Measurements from ENCODE around the gene ACAA2.

ACAA2 gene

DNA sequence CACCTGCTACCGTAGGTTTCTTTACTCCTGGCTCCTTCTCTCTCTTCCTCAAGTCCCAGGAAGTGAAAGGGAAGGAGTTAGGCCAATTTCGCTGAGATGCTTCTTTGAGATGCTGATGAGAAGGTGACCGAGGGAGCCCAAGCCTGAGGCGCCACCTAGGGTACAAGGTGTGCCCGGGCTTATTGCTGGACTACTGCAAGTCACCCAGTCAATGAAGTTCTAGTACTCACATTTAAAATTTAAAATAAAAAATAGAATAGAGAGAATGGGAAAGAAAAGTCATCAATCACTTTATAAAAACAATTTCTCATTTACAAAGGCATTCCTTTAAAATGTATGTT, 45.3 kb downstream of the ACAA2 start:
- DNase-seq (ENCODE audit: low read depth) = peak; percentile 59
- TF ChIP-seq, protein P1, sequence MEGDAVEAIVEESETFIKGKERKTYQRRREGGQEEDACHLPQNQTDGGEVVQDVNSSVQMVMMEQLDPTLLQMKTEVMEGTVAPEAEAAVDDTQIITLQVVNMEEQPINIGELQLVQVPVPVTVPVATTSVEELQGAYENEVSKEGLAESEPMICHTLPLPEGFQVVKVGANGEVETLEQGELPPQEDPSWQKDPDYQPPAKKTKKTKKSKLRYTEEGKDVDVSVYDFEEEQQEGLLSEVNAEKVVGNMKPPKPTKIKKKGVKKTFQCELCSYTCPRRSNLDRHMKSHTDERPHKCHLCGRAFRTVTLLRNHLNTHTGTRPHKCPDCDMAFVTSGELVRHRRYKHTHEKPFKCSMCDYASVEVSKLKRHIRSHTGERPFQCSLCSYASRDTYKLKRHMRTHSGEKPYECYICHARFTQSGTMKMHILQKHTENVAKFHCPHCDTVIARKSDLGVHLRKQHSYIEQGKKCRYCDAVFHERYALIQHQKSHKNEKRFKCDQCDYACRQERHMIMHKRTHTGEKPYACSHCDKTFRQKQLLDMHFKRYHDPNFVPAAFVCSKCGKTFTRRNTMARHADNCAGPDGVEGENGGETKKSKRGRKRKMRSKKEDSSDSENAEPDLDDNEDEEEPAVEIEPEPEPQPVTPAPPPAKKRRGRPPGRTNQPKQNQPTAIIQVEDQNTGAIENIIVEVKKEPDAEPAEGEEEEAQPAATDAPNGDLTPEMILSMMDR (IDR thresholded peaks at IDR 0.05; ENCODE audit: low read depth, low read length, missing control alignments) = peak; percentile 94
- H3K4me3 ChIP-seq (ENCODE audit: low read depth, low read length) = no peak overlapping the region
- in situ Hi-C loops (cut with HindIII; ENCODE audit: low sequenced_read_pairs) = no loop called here

- no peak for DNase-seq (ENCODE audit: low read depth)
- no peak overlapping the region for H3K4me3 ChIP-seq (ENCODE audit: low read depth, low read length)
- TF ChIP-seq, protein P1 (IDR thresholded peaks at IDR 0.05; ENCODE audit: low read depth, low read length, missing control alignments) = no peak
- in situ Hi-C loops (cut with HindIII; ENCODE audit: low sequenced_read_pairs) = no loop called here
Observed at GRCh38 chr18:49767111-49768050, 46.0 kb downstream of the ACAA2 start.

DNA sequence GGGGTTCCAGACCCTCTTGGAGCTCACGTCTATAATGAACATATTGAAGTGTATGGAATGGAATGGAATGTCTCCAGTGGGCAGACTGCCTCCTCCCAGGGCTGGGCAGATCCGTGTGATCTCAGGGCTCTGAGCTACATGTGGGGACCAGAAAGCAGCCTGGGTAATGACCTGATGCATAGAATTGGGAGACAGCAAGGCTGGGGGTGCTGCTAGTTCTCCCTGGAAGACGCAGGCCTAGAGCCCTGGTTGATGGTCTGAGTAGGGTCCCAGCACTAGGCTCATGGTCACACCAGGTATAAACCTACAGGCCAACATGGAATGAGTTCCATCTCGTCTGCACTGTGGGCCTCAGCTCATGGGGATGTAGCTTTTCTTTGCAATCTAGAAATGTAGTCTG, 46.7 kb downstream of the ACAA2 start:
- TF ChIP-seq, protein P1 (IDR thresholded peaks at IDR 0.05; ENCODE audit: low read depth, low read length, missing control alignments) = no peak
- in situ Hi-C loops (cut with HindIII; ENCODE audit: low sequenced_read_pairs) = no loop called here
- H3K4me3 ChIP-seq (ENCODE audit: low read depth, low read length) = no peak overlapping the region
- no peak for DNase-seq (ENCODE audit: low read depth)

DNA sequence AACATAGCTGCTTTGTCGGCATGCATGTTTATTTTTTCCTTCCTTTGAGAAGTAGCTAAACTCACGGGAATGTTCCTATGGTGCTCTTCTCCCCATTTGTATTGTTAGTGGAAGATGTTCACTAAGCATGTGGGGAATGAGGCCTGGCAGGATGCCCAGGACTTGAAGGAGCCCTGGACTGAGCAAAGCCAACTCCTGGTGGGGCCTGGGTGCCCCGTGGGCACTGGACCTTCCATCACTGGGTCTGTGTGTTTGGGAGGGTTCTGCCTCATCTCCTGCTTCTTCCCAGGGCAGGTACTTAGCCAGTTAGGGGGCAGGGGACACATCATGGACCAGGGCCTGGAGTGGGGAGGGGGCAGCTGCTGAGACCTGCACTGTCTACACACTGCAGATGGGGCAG, 49.3 kb downstream of the ACAA2 start:
- in situ Hi-C loops (cut with HindIII; ENCODE audit: low sequenced_read_pairs) = no loop called here
- peak; percentile 11 for DNase-seq (ENCODE audit: low read depth)
- H3K4me3 ChIP-seq (ENCODE audit: low read depth, low read length) = no peak overlapping the region
- TF ChIP-seq, protein P1 (IDR thresholded peaks at IDR 0.05; ENCODE audit: low read depth, low read length, missing control alignments) = no peak

DNA sequence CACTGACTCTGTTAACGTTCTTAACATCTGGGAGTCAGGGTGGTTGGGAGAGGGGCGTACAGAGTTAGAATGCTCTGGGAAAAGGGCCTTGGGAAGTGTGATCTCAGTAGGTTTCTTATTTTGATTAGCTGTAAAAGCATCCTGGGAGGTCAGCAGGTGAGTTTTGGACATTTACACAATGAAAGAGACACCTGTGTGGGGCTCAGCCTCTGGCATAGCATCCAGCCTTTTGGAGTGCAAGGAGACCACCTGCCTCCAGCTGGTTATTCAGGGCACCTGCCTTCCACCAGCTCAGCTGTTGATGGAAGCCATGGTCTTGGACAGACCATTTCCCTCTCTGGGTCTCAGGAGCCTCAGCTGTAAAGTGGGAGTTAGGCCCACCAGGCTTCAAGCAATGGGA, 49.7 kb downstream of the ACAA2 start:
- no peak overlapping the region for H3K4me3 ChIP-seq (ENCODE audit: low read depth, low read length)
- TF ChIP-seq, protein P1 (IDR thresholded peaks at IDR 0.05; ENCODE audit: low read depth, low read length, missing control alignments) = no peak
- DNase-seq (ENCODE audit: low read depth) = no peak
- in situ Hi-C loops (cut with HindIII; ENCODE audit: low sequenced_read_pairs) = no loop called here

- no peak for DNase-seq (ENCODE audit: low read depth)
- no peak overlapping the region for H3K4me3 ChIP-seq (ENCODE audit: low read depth, low read length)
- in situ Hi-C loops (cut with HindIII; ENCODE audit: low sequenced_read_pairs) = no loop called here
- TF ChIP-seq, protein P1 (IDR thresholded peaks at IDR 0.05; ENCODE audit: low read depth, low read length, missing control alignments) = no peak
Observed at GRCh38 chr18:49762191-49763077, 50.9 kb downstream of the ACAA2 start.

Data from astrocyte of the cerebellum (primary cell).